Neural cell (in vitro differentiated cells): Measurements from ENCODE around the gene GFER. TPM values are rescaled to one million over a fixed set of nuclear protein-coding genes. Genes with fewer than 3 reads are reported as not detected.

ENCODE experiments used
- H2AFZ ChIP-seq: fragments of 200-600, 300-800 bp; sonication (generic), shearing (Covaris generic); 2 replicates; pipeline ENCODE4 v1.6.0; 2014; ENCODE audit warnings: low read depth, mild to moderate bottlenecking, antibody characterized with exemption, low read length, moderate library complexity
- H3F3A ChIP-seq: fragments of 200-600 bp; shearing (Covaris generic); 2 replicates; pipeline ENCODE4 v1.6.1; 2016; ENCODE audit warnings: mild to moderate bottlenecking, moderate library complexity, mixed read lengths, antibody characterized with exemption, low read length; ENCODE audit not compliant: insufficient read depth, poor library complexity, severe bottlenecking
- H3K27ac ChIP-seq: fragments of 200-600, 300-800 bp; sonication (generic), shearing (Covaris generic); 2 replicates; pipeline ENCODE4 v1.5.1; 2014; ENCODE audit warnings: mild to moderate bottlenecking, low read length, moderate library complexity
- H3K27me3 ChIP-seq: fragments of 300-800, 200-600 bp; sonication (generic), shearing (Covaris generic); 2 replicates; pipeline ENCODE4 v1.6.0; 2014; ENCODE audit warnings: mild to moderate bottlenecking, low read depth, low read length, moderate library complexity; ENCODE audit not compliant: insufficient read depth
- H3K36me3 ChIP-seq: fragments of 300-800, 200-600 bp; sonication (generic), shearing (Covaris generic); 2 replicates; pipeline ENCODE4 v1.5.1; 2014; ENCODE audit warnings: mild to moderate bottlenecking, antibody characterized with exemption, low read length, moderate library complexity; ENCODE audit not compliant: insufficient read depth
- H3K4me2 ChIP-seq: fragments of 300-800, 200-600 bp; sonication (generic), shearing (Covaris generic); 2 replicates; pipeline ENCODE4 v1.6.0; 2014; ENCODE audit warnings: mild to moderate bottlenecking, low read length
- H3K4me3 ChIP-seq: fragments of 300-800, 200-600 bp; sonication (generic), shearing (Covaris generic); 2 replicates; pipeline ENCODE4 v1.5.1; 2014; ENCODE audit warnings: mild to moderate bottlenecking, low read length, moderate library complexity
- H3K79me2 ChIP-seq: fragments of 200-600 bp; shearing (Covaris generic); replicated peaks from 2 replicates; pipeline ENCODE4 v1.6.0; 2014; ENCODE audit warnings: mild to moderate bottlenecking, low read length, moderate library complexity; ENCODE audit not compliant: insufficient read depth
- H3K9ac ChIP-seq: fragments of 300-800, 200-600 bp; sonication (generic), shearing (Covaris generic); 2 replicates; pipeline ENCODE4 v1.6.1; 2016; ENCODE audit warnings: mild to moderate bottlenecking, low read length, mixed read lengths
- H3K9me2 ChIP-seq: fragments of 200-600 bp; shearing (Covaris generic); 2 replicates; pipeline ENCODE4 v1.6.1; 2016; ENCODE audit warnings: mild to moderate bottlenecking, low read length, mixed read lengths; ENCODE audit not compliant: insufficient read depth
- H3K9me3 ChIP-seq: fragments of 200-600, 300-800 bp; sonication (generic), shearing (Covaris generic); 2 replicates; pipeline ENCODE4 v1.6.1; 2016; ENCODE audit warnings: mild to moderate bottlenecking, mixed run types, low read length, moderate library complexity, mixed read lengths
- H4K20me1 ChIP-seq: fragments of 200-600 bp; shearing (Covaris generic); 2 replicates; pipeline ENCODE4 v1.6.1; 2016; ENCODE audit warnings: mild to moderate bottlenecking, mixed run types; ENCODE audit not compliant: insufficient read depth
- CTCF ChIP-seq: fragments of 450-650 bp; IDR thresholded peaks from 2 replicates; pipeline ENCODE4 v1.5.1; 2014; ENCODE audit warnings: antibody characterized with exemption, mild to moderate bottlenecking, moderate library complexity; ENCODE audit not compliant: poor library complexity, severe bottlenecking
- EP300 ChIP-seq: fragments of 450-650 bp; conservative IDR thresholded peaks from 2 replicates; pipeline ENCODE4 v1.6.1; 2014; ENCODE audit warnings: antibody characterized with exemption, mild to moderate bottlenecking, moderate library complexity; ENCODE audit not compliant: poor library complexity, severe bottlenecking
- EZH2 ChIP-seq: fragments of 200-600, 300-800 bp; shearing (Covaris generic), sonication (generic); IDR thresholded peaks from 2 replicates; pipeline ENCODE4 v1.6.1; 2014; ENCODE audit warnings: antibody characterized with exemption, low read length, borderline replicate concordance, mild to moderate bottlenecking; ENCODE audit not compliant: insufficient read depth, poor library complexity, severe bottlenecking
- MXI1 ChIP-seq: fragments of 450-650 bp; conservative IDR thresholded peaks from 2 replicates; pipeline ENCODE4 v1.6.1; 2014; ENCODE audit warnings: antibody characterized with exemption, mild to moderate bottlenecking; ENCODE audit not compliant: poor library complexity, severe bottlenecking
- POLR2AphosphoS5 ChIP-seq: IDR thresholded peaks from 2 replicates; pipeline ENCODE4 v1.6.1; 2012
- RAD21 ChIP-seq: fragments of 450-650 bp; conservative IDR thresholded peaks from 2 replicates; pipeline ENCODE4 v1.6.1; 2014; ENCODE audit warnings: antibody characterized with exemption, mild to moderate bottlenecking, moderate library complexity
- REST ChIP-seq: IDR thresholded peaks from 2 replicates; pipeline ENCODE4 v1.6.1; 2012; ENCODE audit warnings: borderline replicate concordance
- SMC3 ChIP-seq: fragments of 450-650 bp; conservative IDR thresholded peaks from 2 replicates; pipeline ENCODE4 v1.6.1; 2014; ENCODE audit warnings: antibody characterized with exemption, mild to moderate bottlenecking, moderate library complexity; ENCODE audit not compliant: poor library complexity
- TAF1 ChIP-seq: IDR thresholded peaks from 2 replicates; pipeline ENCODE4 v1.6.1; 2012; ENCODE audit warnings: low read depth
- polyA plus RNA-seq: library from polyadenylated mRNA; depleted of rRNA; stranded (reverse); fragments of >200 nt; gene quantifications from 2 replicates; pipeline ENCODE4 v1.2.3, GENCODE V29; 2014

Gene GFER
- polyA plus RNA-seq, 1 donor from 2014 or later = 37.8 TPM

- no peaks in the 10 kb centered on the region for H3K9me2 ChIP-seq
- H3K4me2 ChIP-seq = no peak overlapping the region
- no peak overlapping the region for H3K4me3 ChIP-seq
- H2AFZ ChIP-seq = no peak overlapping the region
- no peak overlapping the region for H3K9ac ChIP-seq
- no peaks in the 10 kb centered on the region for H4K20me1 ChIP-seq
- H3K36me3 ChIP-seq = no peaks in the 10 kb centered on the region
- peaks cover 29% of the 10 kb centered on the region for H3K27me3 ChIP-seq
- no peaks in the 10 kb centered on the region for H3F3A ChIP-seq
- H3K79me2 ChIP-seq = no peaks in the 10 kb centered on the region
- H3K27ac ChIP-seq = no peak overlapping the region
- H3K9me3 ChIP-seq = no peaks in the 10 kb centered on the region
- TF ChIP-seq EP300 (no peak), EZH2 (no peak), RAD21 (no peak), TAF1 (no peak), CTCF (no peak), REST (no peak), SMC3 (no peak), MXI1 (no peak), POLR2AphosphoS5 (no peak)
These were observed 3.8 kb upstream of the GFER start for GRCh38 chr16:1980030-1980769.

- H3K4me2 ChIP-seq = no peak overlapping the region
- no peaks in the 10 kb centered on the region for H3K9me3 ChIP-seq
- no peak overlapping the region for H3K27ac ChIP-seq
- H3K9ac ChIP-seq = no peak overlapping the region
- H3K36me3 ChIP-seq = no peaks in the 10 kb centered on the region
- H2AFZ ChIP-seq = no peak overlapping the region
- H3K4me3 ChIP-seq = no peak overlapping the region
- H4K20me1 ChIP-seq = no peaks in the 10 kb centered on the region
- H3K9me2 ChIP-seq = no peaks in the 10 kb centered on the region
- H3K27me3 ChIP-seq = peaks cover 29% of the 10 kb centered on the region
- TF ChIP-seq EZH2 = no peak
- TF ChIP-seq POLR2AphosphoS5 = no peak
- no peak for TF ChIP-seq MXI1
- TF ChIP-seq REST = no peak
- no peak for TF ChIP-seq SMC3
- no peak for TF ChIP-seq RAD21
- TF ChIP-seq EP300 = no peak
- TF ChIP-seq CTCF = no peak
- no peak for TF ChIP-seq TAF1
- no peaks in the 10 kb centered on the region for H3K79me2 ChIP-seq
- no peaks in the 10 kb centered on the region for H3F3A ChIP-seq
These were observed 3.3 kb upstream of the GFER start for GRCh38 chr16:1980770-1981087.
